HCT116 (cell line): Measurements from ENCODE around the gene TBC1D21. TPM values are rescaled to one million over a fixed set of nuclear protein-coding genes. Genes with fewer than 3 reads are reported as not detected.

Experiments
- ATAC-seq: fragments of 200-7000 bp; cut with Tn5 transposase; 2 replicates; pipeline ENCODE4 v1.9.1; 2020; ENCODE audit warnings: mild to moderate bottlenecking, moderate library complexity
- BruUV-seq: library from RNA; stranded (reverse); fragments of 400-500 nt; replicated peaks from 2 replicates; lab custom pipeline; 2021; lab: Mats Ljungman, UMichigan
- CTCF ChIA-PET: fragments of 300-600 bp; sonication (Branson Sonifier 250); formaldehyde crosslinking; loops from one replicate; lab custom pipeline; 2021; ENCODE audit warnings: antibody characterized with exemption; lab: Charles Lee
- POLR2A ChIA-PET: fragments of 300-600, 350-600 bp; sonication (Branson Sonifier 250); formaldehyde crosslinking; loops from one replicate; lab custom pipeline; 2021; ENCODE audit warnings: antibody characterized with exemption; lab: Charles Lee
- RAD21 ChIA-PET, 2 experiments: fragments of 300-600 bp; sonication (Branson Sonifier 250); formaldehyde crosslinking; loops; one replicate each; lab custom pipeline; 2023; ENCODE audit warnings: low total read pairs in 2 of 2; ENCODE audit not compliant: uncharacterized antibody in 2 of 2, unreplicated experiment in 2 of 2, low non-redundant PET in 1 of 2; lab: Charles Lee
- DNase-seq: peaks from one replicate; pipeline ENCODE4 v3.0.0-alpha.2; 2010; ENCODE audit warnings: low read depth, low spot score
- H2AFZ ChIP-seq: fragments of 200-600 bp; shearing (Covaris generic), sonication (generic); 2 replicates; pipeline ENCODE4 v1.6.1; 2017; ENCODE audit warnings: low read depth, mixed run types, mixed read lengths, antibody characterized with exemption, low read length; ENCODE audit not compliant: poor library complexity, severe bottlenecking
- H3K27ac ChIP-seq: 2 replicates; pipeline ENCODE4 v1.5.1; 2012; ENCODE audit warnings: low read depth, low read length
- H3K27me3 ChIP-seq: fragments of 200-600 bp; sonication (generic); 2 replicates; pipeline ENCODE4 v1.6.1; 2016; ENCODE audit warnings: mixed run types, low read length, mixed read lengths; ENCODE audit not compliant: insufficient read depth
- H3K36me3 ChIP-seq, 2 experiments: fragments of 200-500 bp in 1 of 2; fragments of 200-600 bp in 1 of 2; sonication (Bioruptor generic) in 1 of 2; sonication (generic) in 1 of 2; 2 replicates each; pipeline versions ENCODE4 v1.5.1 to v1.6.1; 2014 to 2016; ENCODE audit warnings: low read length in 2 of 2, inconsistent platforms in 1 of 2, mixed read lengths in 1 of 2, mixed run types in 1 of 2; ENCODE audit not compliant: insufficient read depth in 2 of 2, control insufficient read depth in 1 of 2
- H3K4me1 ChIP-seq, 2 experiments: fragments of 200-600 bp in 1 of 2; sonication (generic) in 1 of 2; 2 replicates each; pipeline versions ENCODE4 v1.5.1 to v1.6.1; 2012 to 2017; ENCODE audit warnings: low read length in 2 of 2, inconsistent platforms in 1 of 2, mild to moderate bottlenecking in 1 of 2, mixed read lengths in 1 of 2, mixed run types in 1 of 2, moderate library complexity in 1 of 2; ENCODE audit not compliant: insufficient read depth in 2 of 2, control insufficient read depth in 1 of 2
- H3K4me2 ChIP-seq: fragments of 200-600 bp; sonication (generic); 2 replicates; pipeline ENCODE4 v1.6.1; 2017; ENCODE audit warnings: mixed run types, low read length, mixed read lengths
- H3K4me3 ChIP-seq, 2 experiments: fragments of 200-600 bp in 1 of 2; sonication (generic) in 1 of 2; replicated peaks in 1 of 2; 2 replicates each; pipeline ENCODE4 v1.5.1; 2011 to 2016; ENCODE audit warnings: low read length in 2 of 2, control low read depth in 1 of 2, low read depth in 1 of 2, mild to moderate bottlenecking in 1 of 2, mixed read lengths in 1 of 2, mixed run types in 1 of 2
- H3K79me2 ChIP-seq: fragments of 200-600 bp; sonication (generic); 2 replicates; pipeline ENCODE4 v1.6.1; 2017; ENCODE audit warnings: mild to moderate bottlenecking, mixed run types, low read length, moderate library complexity, mixed read lengths; ENCODE audit not compliant: insufficient read depth
- H3K9ac ChIP-seq: fragments of 200-600 bp; sonication (generic); 2 replicates; pipeline ENCODE4 v1.6.1; 2016; ENCODE audit warnings: low read length, mixed read lengths
- H3K9me2 ChIP-seq: fragments of 200-600 bp; sonication (generic), shearing (Covaris generic); 2 replicates; pipeline ENCODE4 v1.6.1; 2017; ENCODE audit warnings: mixed run types, mild to moderate bottlenecking, moderate library complexity; ENCODE audit not compliant: insufficient read depth
- H3K9me3 ChIP-seq, 2 experiments: fragments of 200-500 bp in 1 of 2; fragments of 200-600 bp in 1 of 2; sonication (Bioruptor generic) in 1 of 2; sonication (generic) in 1 of 2; 2 replicates each; pipeline ENCODE4 v1.6.1; 2014 to 2017; ENCODE audit warnings: low read length in 2 of 2, mixed read lengths in 2 of 2, inconsistent platforms in 1 of 2, low read depth in 1 of 2, mild to moderate bottlenecking in 1 of 2, mixed run types in 1 of 2, moderate library complexity in 1 of 2; ENCODE audit not compliant: control insufficient read depth in 1 of 2, insufficient read depth in 1 of 2
- H4K20me1 ChIP-seq: fragments of 200-600 bp; sonication (generic), shearing (Covaris generic); 2 replicates; pipeline ENCODE4 v1.6.1; 2017; ENCODE audit warnings: mixed run types, mild to moderate bottlenecking, moderate library complexity; ENCODE audit not compliant: insufficient read depth
- EZH2 ChIP-seq: fragments of 200-600 bp; sonication (generic); IDR thresholded peaks from 2 replicates; pipeline ENCODE4 v1.6.1; 2017; ENCODE audit warnings: antibody characterized with exemption, mixed run types
- EZH2phosphoT487 ChIP-seq: fragments of 200-600 bp; IDR thresholded peaks from 2 replicates; pipeline ENCODE4 v1.6.1; 2018; ENCODE audit warnings: antibody characterized with exemption, borderline replicate concordance
- FOSL1 ChIP-seq: IDR thresholded peaks from 2 replicates; pipeline ENCODE4 v1.6.1; 2012; ENCODE audit warnings: low read depth
- SRF ChIP-seq: IDR thresholded peaks from 2 replicates; pipeline ENCODE4 v1.6.1; 2012; ENCODE audit warnings: low read depth
- YY1 ChIP-seq: IDR thresholded peaks from 2 replicates; pipeline ENCODE4 v1.6.1; 2011; ENCODE audit warnings: low read length, low read depth, moderate library complexity, mild to moderate bottlenecking; ENCODE audit not compliant: insufficient replicate concordance; ENCODE audit errors: extremely low read depth
- intact Hi-C: fragments of 100-400 bp; cut with micrococcal nuclease; formaldehyde crosslinking; loops from 2 replicates; pipeline ENCODE4 v1.10.0; 2022
- total RNA-seq: library from RNA; stranded (reverse); gene quantifications from one replicate; pipeline ENCODE4 v1.2.1, GENCODE V29; 2021; ENCODE audit not compliant: unreplicated experiment

TBC1D21 gene
- total RNA-seq, 1 experiment from 2014 or later, result not detected

DNA sequence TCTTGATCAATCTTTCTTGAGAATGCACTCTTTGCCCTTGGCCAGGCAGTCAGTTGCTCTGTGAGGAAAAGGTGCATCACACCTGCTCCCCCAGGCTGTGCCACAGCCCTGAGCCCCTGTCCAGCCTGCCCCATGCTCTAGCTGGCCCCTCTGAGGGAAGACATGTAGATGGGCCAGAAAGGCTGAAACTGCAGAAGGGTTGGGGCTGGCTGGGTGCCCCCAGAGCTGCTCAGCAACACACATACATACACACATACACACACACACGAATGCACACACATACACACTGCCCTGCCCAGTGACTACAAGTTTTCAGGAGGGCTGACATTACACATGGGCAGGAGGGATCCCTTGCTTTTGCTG lies 16.4 kb downstream of the TBC1D21 start (continued):
- TF ChIP-seq SRF (no peak), EZH2phosphoT487 (no peak)
- TF ChIP-seq, all 23 proteins: peak for 0

- no peaks in the 10 kb centered on the region for H3K9me2 ChIP-seq
- no peak for TF ChIP-seq FOSL1
- TF ChIP-seq EZH2, result no peak
- no peak for TF ChIP-seq YY1
- H2AFZ ChIP-seq, result no peak overlapping the region
- H3K79me2 ChIP-seq, result no peaks in the 10 kb centered on the region
- intact Hi-C loops, result no loop called here
- RAD21 ChIA-PET, result no interaction called here
- peaks cover 25% of the 10 kb centered on the region; the same call in 1 of the 2 replicates for H3K27me3 ChIP-seq
- no peaks in the 10 kb centered on the region for H3K4me1 ChIP-seq
- POLR2A ChIA-PET, result no interaction called here
- BruUV-seq, result no TSS peak
- no peaks in the 10 kb centered on the region for H4K20me1 ChIP-seq
- DNase-seq, result no peak
- no peak overlapping the region for H3K27ac ChIP-seq
- CTCF ChIA-PET, result no interaction called here
- H3K4me3 ChIP-seq, result no peak overlapping the region
- no peaks in the 10 kb centered on the region; a peak in 1 of 4 replicates for H3K36me3 ChIP-seq
- H3K4me2 ChIP-seq, result no peak overlapping the region
- no peak overlapping the region for H3K9ac ChIP-seq
- H3K9me3 ChIP-seq, result peaks cover 0 to 3% of the 10 kb centered on the region in 2 experiments; a peak in 1 of 4 replicates
- ATAC-seq, result no peak
These were observed 18.3 kb downstream of the TBC1D21 start for GRCh38 chr15:73891328-73892315.
